NCI-H82 treated with DMSO at 0.1 percent for 48 hours (cell line): Measurements from ENCODE around the gene OR7C1.
"Not testable (repeated sequence)": the region's sequence is repeated elsewhere in the genome, so short reads cannot be mapped to it uniquely, and the experiment has no call there.

Experiments used
- DNase-seq: peaks from one replicate; lab custom pipeline; 2025; ENCODE audit not compliant: unreplicated experiment; lab: John Stamatoyannopoulos, UW

The OR7C1 gene

GRCh38 chr19:14768001-14768400 lies 67.0 kb downstream of the OR7C1 start:
- no peak for DNase-seq

DNA sequence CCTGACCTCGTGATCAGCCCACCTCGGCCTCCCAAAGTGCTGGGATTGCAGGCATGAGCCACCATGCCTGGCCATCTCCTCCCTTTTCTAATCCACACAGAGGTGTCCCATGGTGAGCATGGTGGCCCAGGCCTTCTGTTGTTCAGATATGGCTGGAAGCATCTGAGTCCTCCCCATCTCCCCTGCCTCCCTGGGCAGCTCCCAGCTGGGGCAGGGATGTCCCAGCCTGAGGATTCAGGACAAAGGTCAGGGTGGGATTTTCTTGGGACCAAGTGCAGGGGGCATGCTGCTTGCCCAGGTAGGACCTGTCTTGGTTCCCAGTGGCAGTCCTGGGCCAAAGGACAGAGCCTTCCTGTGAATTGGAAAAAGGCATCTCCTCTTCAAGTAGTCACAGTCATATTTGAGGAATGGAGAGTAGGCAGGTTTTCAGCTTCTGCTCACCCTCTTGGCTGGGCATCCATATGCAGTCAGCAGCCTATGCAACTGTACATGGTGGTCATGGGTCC lies 67.5 kb downstream of the OR7C1 start:
- DNase-seq = no peak

- not testable (repeated sequence) for DNase-seq
These were observed 69.1 kb downstream of the OR7C1 start for GRCh38 chr19:14765841-14766240.

DNA sequence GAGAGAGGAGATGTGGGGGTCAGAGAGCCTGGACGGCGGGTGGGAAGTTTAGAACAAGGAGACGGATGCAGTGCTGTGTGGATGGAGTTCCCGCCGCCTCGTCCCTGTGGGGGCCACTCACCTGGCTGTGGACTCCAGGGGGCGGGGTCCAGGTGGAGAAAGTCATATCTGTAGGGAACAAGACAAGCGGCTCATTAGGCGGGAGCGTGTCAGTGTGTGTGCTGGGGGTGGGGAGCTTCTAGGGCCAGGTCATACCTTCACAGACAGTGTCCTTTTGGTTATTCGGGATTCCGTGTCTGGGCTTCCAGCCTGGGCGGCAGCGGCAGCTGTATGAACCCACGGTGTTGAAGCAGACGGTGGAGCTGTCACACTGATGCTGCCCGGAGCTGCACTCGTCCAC lies 69.6 kb downstream of the OR7C1 start:
- not testable (repeated sequence) for DNase-seq

GRCh38 chr19:14764401-14764800 lies 70.6 kb downstream of the OR7C1 start:
- DNase-seq = no peak

DNA sequence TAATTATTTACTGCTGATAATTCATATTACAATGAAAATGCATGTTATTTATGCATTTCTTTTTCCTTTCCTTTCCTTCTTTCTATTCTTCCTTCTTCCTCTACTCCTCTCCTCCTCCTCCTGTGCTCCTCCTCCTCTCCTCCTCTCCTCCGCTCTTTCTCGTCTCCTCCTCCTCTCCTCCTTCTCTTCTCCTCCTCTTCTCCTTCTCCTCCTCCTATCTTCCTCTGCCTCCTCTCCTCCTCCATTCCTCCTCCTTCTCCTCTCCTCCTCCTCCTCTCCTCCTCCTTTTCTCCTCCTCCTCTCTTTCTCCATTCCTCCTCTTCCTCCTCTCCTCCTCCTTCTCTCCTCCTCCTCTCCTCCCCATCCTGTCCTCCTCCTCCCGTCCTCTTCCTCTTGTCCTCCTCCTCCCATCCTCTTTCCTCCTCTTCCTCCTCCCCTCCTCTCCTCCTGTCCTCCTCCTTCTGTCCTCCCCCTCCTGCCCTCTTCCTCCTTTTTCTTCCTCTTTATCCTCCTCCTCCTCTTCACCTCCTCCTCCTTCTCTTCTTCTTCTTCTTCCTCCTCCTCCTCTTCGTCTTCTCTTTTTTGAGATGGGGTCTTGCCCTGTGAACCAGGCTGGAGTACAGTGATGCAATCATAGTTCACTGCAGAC lies 71.4 kb downstream of the OR7C1 start:
- no peak for DNase-seq

GRCh38 chr19:14762111-14762510 lies 72.9 kb downstream of the OR7C1 start:
- DNase-seq = no peak

DNA sequence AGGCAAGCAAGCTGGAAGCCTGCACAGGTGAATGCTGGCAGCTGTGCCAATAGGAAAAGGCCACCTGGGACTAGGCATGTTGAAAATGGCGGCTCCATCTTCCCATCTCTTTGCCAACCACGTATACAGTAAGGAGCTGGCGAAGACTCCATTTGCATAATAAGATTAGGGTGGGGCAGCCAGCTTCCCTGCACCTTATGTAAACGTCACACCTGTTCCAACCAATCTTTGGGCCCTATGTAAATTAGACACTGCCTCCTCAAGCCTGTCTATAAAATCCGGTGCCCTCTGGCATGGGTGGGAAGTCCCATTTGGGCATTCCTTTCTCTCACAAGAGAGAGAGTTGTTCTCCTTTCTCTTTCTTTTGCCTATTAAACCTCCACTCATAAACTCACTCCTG lies 73.4 kb downstream of the OR7C1 start:
- DNase-seq = peak; percentile 8

DNA sequence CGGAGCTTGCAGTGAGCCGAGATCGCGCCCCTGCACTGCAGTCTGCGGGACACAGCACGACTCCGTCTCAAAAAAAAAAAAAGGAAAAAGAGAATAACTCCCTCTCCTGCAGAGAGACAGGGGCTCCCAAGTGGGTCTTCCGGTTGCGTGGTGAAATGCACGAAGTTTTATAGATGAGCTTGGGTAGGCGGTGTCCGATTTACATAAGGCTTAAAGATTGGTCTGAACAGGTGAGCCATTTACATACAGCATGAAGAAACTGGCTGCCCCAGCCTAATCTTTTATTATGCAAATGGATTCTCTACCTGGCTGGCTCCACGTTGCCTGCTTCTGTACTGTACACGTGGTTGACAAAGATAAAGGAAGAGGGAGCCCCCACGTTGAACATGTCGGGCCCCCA lies 76.2 kb downstream of the OR7C1 start:
- no peak for DNase-seq

GRCh38 chr19:14748601-14749000 lies 86.4 kb downstream of the OR7C1 start:
- no peak for DNase-seq
